GM19438 (cell line): ENCODE results near the gene SLC6A18.

ENCODE experiments used
- ATAC-seq: cut with Tn5 transposase; IDR thresholded peaks from one replicate; pipeline ENCODE4 v1.9.1; 2021; ENCODE audit warnings: low read depth; ENCODE audit not compliant: unreplicated experiment

The SLC6A18 gene

DNA sequence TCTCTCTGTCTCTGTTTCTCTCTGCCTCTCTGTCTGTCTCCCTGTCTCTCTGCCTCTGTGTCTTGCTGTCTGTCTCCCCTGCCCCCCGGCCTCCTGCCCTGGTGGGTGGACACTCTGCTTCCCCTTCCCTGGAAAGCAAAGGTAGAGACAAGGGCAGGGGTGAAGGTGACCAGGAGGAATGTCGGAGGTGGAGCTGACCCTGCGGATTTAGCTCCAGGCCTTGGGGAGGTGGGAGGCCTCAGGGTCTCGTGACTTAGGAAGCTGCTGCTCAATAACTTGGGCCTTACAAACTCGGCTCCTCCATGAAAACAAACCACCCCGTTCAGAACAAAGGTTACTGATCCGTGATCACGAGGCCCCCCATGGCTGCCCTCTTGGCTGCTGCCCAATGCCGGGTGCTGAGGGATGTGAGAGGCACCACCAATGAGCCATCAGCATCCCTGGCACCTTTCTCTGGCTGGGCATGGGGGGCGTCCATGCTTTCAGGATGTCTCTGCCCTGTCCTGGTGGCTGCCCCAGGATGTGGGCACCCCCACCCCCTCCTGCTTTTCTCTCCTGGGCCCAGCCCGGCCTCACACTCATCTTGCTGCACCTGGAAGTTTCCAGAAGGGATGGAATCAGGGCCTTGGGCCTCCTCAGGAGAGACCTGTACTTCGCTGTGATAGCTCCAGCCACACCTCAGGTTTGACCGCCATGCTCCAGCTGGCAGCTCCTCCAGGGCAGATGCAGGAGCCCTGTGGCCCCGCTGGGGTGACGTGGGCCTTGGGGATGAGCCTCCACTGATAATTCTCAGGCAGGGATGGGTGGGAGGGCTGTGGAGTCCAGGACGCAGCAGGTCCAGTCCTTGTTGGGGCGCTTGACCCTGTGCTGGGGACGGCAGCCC is 38.6 kb upstream of the SLC6A18 start:
- no peak for ATAC-seq

DNA sequence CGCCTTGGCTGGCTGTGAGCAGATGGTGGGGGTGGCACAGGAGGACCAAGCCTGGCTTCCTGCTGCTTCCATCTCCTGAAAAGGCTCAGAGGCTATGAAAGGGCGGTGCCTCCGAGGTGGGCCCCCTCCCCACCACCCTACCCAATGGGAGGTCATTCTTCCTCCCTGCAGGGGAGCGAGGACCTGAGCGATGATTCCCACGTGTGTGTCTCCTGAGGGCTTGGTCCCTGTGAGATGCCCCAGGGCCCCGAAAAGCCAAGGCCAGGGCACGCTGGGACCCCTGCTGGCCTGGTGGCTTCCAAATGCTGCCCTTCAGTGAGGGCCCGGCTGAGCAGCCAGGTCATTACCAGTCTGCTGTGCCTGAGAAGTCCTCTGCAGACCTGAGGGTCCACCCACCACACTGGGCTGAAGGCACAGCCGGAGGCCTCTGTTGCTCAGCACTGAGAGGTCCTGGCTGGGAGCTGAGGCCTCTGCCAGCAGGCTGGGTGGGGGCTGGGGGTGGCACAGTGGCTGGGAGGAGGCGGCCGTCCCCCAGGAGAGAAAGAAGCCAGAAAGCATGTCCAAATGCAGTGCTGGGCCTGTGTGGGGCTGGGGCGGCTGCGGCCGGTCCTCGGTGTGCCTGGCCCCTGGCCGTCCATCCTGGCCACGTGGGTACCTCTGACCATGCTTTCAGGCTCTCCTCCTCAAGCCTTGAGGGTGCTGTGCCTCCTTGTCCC is 37.8 kb upstream of the SLC6A18 start:
- no peak for ATAC-seq

GRCh38 chr5:1187950-1188334 is 37.2 kb upstream of the SLC6A18 start:
- ATAC-seq: no peak

DNA sequence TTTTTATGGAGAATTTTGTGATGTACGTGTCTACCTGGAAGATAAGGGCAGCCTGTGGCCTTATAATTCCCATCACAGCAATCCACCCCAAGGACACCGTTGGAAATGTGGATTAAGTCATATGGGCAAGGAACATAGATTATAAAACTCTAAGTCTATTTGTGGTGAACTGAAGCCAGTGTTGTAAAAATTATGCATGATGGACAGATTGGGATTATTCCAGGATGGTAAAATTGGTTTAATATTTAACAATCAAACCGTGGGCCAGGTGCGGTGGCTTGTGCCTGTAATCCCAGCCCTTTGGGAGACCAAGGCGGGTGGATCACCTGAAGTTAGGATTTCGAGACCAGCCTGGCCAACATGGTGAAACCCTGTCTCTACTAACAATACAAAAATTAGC is 36.7 kb upstream of the SLC6A18 start:
- ATAC-seq: no peak

- no peak for ATAC-seq
Measured at GRCh38 chr5:1189269-1189668, 35.9 kb upstream of the SLC6A18 start.

DNA sequence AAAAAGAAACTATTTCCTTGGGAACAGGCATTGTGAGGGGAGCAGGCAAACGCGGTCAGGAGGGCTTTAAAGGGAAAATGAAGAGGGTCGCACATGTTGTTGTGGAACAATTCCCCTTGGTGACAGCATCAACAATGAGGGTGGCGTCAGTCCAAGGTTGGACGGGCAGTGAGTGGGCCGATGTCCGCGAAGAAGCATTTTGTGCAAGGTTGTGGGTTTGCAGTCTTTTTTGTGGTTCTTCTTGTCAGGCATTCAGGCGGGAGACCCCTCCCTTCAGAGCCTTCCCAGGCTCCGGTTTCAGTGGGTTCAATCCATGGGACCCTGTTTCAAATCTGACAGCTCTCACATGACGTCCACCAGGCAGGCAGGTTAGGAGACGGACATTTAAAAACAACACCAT is 34.9 kb upstream of the SLC6A18 start:
- no peak for ATAC-seq

DNA sequence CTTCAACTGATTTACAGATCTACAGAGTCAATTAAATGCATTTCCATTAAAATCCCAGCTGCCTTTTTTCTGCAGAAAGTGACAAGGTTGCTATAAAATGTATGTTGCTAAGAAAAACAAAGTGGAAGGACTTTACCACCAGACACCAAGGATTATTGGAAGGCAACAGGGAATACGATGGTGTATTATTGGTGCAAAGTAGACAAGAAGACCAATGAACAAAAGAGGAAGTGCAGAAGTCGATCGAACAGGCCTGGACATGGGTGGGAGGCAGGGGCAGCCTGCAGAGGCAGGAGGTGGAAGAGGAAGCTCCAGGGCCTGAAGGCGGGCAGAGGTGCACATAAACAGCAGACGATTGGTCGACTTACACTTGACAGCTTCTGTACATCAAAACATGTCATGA is 34.3 kb upstream of the SLC6A18 start:
- no peak for ATAC-seq

DNA sequence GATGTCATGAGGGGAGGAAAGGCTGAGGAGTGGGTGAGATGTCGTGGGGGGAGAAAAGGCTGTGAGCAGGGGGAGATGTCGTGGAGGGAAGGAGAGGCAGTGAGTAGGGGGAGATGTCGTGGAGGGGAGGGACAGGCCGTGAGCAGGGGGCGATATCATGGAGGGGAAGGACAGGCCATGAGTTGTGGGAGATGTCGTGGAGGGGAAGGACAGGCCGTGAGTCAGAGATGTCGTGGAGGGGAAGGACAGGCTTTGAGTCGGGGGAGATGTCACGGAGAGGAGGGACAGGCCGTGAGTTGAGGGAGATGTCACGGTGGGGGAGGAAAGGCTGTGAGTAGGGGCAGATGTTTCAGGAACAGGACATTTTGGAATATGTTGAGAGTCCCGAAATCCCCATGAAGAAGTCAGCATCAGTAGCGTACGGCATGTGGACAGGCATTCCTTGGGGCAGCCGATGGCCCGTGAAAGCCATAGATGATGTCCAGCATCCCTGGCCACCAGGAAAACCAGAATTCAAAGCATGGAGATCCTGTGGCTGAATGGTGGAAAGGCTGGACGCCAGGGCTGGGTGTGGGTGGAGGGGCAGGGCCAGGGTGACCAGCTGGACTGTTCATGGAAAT is 32.1 kb upstream of the SLC6A18 start:
- ATAC-seq: no peak

DNA sequence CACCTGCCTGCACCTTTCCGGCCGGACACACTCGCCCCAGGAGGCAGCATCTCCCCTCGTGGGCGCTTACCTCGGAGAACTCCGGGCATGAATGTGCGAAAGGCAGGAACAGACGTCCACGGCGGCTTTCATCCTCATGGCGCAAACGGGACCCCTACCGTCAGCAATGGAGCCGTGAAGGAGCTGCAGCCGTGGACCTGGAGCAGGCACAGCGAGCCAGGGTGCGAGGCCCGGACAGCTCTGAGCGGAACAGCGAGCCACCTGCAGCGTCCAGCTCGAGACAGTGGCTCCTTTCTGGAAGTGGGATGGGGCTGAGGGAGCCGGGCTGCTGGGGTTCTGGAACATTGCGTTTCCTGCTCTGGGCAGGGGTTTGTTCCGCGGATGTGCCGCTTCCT is 31.6 kb upstream of the SLC6A18 start:
- ATAC-seq: no peak

GRCh38 chr5:1194378-1194777 is 30.8 kb upstream of the SLC6A18 start:
- ATAC-seq: no peak

- no peak for ATAC-seq
Measured at GRCh38 chr5:1195439-1195838, 29.7 kb upstream of the SLC6A18 start.

DNA sequence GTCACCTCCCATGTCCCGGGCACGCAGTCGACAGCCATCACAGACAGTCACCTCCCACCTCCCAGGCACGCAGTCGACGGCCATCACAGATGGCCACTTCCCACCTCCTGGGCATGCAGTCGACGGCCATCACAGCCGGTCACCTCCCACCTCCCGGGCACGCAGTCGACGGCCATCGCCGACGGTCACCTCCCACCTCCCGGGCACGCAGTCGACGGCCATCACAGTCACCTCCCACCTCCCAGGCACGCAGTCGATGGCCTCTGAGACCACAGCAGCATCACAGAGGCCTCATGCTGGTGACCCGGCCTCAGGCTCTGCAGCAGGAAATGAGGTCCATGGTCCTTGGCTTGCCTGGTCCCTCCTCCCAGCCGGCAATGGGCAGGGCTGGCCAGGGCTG is 29.3 kb upstream of the SLC6A18 start:
- ATAC-seq: no peak

DNA sequence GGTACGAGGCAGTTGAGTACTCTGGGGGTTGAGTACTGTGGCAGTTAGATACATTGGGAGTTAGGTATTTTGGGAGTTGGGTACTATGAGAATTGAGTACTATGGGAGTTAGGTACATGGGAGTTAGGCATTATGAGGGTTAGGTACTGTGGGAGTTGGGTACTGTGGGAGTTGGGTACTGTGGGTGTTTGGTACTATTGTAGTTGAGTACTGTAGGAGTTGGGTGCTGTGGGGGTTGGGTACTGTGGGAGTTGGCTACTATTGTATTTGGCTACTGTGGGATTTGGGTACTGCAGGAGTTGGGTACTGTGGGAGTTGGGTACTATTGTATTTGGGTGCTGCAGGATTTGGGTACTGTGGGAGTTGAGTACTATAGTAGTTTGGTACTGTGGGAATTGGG is 28.6 kb upstream of the SLC6A18 start:
- no peak for ATAC-seq

GRCh38 chr5:1197876-1198666 is 27.1 kb upstream of the SLC6A18 start:
- ATAC-seq: no peak

DNA sequence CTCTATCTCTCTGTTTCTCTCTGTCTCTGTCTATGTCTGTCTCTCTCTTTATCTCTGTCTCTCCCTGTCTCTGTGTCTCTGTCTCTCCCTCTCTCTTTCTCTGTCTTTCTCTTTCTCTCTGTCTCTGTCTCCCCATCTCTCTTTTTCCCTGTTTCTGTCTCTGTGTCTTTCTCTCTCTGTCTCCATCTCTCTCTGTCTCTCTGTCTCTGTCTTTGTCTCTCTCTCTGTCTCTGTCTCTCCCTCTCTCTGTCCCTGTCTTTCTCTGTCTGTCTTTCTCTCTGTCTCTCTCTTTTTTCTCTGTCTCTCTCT is 25.9 kb upstream of the SLC6A18 start:
- ATAC-seq: no peak

DNA sequence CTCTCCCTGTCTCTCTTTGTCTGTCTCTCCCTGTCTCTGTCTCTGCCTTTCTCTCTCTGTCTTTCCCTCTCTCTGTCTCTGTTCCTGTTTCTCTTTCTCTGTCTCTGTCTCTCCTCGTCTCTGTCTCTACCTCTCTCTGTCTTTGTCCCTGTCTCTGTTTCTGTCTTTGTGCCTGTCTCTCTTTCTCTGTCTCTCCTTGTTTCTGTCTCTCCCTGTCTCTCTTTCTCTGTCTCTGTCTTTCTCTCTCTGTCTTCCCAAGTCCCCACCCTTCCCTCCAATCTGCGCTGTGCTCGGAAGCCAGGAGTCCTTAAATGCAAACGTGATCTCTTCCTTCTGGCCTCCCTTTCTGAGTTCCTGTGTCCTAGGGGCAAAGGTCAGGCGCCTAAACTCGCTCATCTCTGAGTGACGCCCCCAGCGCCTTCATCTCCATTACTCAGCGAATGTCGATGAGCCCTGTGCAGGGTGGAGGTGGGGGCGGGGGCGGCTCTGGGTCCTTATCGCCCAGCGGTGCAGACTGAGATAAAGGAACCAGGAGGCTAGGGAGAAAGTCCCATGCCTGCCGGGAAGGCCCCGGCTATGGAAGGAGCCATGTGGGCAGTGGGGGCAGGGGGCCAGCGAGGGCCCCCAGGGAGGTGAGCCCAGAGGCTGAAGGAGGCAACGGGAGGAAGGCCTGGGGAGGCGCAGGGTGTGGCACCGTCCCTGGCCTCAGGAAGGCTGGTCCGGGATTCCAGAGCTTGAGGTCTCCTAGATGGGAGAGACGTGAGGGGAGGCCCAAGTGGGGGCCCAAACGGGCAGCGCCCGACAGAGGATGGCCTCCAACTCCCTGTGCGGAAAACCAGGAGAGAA is 25.3 kb upstream of the SLC6A18 start:
- no peak for ATAC-seq

- no peak for ATAC-seq
Measured at GRCh38 chr5:1200495-1201326, 24.5 kb upstream of the SLC6A18 start.

DNA sequence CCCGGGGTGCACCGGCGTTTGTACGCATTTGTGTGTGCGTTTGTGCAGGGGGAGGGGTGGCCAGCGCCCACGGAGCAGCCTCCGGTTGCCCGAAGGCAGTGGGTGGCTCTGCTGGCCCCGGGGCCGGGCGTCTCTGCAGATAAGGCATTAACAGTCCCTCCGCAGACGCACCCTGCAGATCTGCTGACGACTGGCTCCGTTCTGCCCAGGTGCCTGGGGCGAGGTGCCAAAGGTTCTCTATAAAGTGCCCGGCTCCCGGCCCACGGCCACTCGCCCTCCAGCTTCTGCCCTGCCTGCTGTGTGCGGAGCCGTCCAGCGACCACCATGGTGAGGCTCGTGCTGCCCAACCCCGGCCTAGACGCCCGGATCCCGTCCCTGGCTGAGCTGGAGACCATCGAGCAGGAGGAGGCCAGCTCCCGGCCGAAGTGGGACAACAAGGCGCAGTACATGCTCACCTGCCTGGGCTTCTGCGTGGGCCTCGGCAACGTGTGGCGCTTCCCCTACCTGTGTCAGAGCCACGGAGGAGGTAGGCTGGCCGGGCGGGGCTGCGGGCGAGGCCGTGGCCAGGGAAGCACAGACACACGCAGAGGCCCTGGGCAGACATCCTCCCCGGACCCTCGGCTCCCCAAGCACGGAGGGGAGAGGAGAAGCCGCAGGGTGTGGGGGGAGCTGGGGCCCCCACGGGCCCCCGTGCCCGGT is 23.7 kb upstream of the SLC6A18 start, which contains the start of gene SLC6A19:
TSS of gene SLC6A19 (plus strand) at position 269 of the 699 bp plus-strand sequence. CDS start at position 325, 56 bp downstream.
- ATAC-seq: no peak
